Activated effector memory CD4-positive, alpha-beta T cell treated with anti-CD3 and anti-CD28 coated beads, Interleukin-2, amount 50 U/mL, for 16 hours (primary cell): ENCODE results near the gene LRRC4B.
"Not testable (repeated sequence)": the region's sequence is repeated elsewhere in the genome, so short reads cannot be mapped to it uniquely, and the experiment has no call there.

Experiments used
- DNase-seq: peaks from one replicate; pipeline ENCODE4 v3.0.0-alpha.2; 2020

Gene LRRC4B

GRCh38 chr19:50567882-50568727 is at the start of gene LRRC4B:
Gene LRRC4B, minus strand, starts transcription at chr19:50568435. Its CDS starts 19,597 bp downstream, at chr19:50548838.
- no peak for DNase-seq

- not testable (repeated sequence) for DNase-seq
Measured at GRCh38 chr19:50612504-50613404, 44.5 kb upstream of the LRRC4B start.

GRCh38 chr19:50607874-50608785 is 39.9 kb upstream of the LRRC4B start:
- peak; percentile 88 for DNase-seq

- no peak for DNase-seq
Measured at GRCh38 chr19:50607388-50607787, 39.2 kb upstream of the LRRC4B start.

GRCh38 chr19:50606059-50606836 is 38.0 kb upstream of the LRRC4B start:
- not testable (repeated sequence) for DNase-seq

- DNase-seq = not testable (repeated sequence)
Measured at GRCh38 chr19:50604264-50605073, 36.2 kb upstream of the LRRC4B start.

GRCh38 chr19:50602935-50603334 is 34.7 kb upstream of the LRRC4B start:
- DNase-seq = no peak

- no peak for DNase-seq
Measured at GRCh38 chr19:50602496-50602895, 34.3 kb upstream of the LRRC4B start.

- DNase-seq = no peak
Measured at GRCh38 chr19:50602089-50602422, 33.8 kb upstream of the LRRC4B start.

GRCh38 chr19:50601407-50602088 is 33.3 kb upstream of the LRRC4B start:
- DNase-seq = no peak

- no peak for DNase-seq
Measured at GRCh38 chr19:50599427-50599826, 31.2 kb upstream of the LRRC4B start.

- DNase-seq = no peak
Measured at GRCh38 chr19:50590191-50590590, 22.0 kb upstream of the LRRC4B start.

GRCh38 chr19:50581795-50582660 is 13.8 kb upstream of the LRRC4B start:
- not testable (repeated sequence) for DNase-seq

- DNase-seq = no peak
Measured at GRCh38 chr19:50580970-50581634, 12.9 kb upstream of the LRRC4B start.

GRCh38 chr19:50580240-50580639 is 12.0 kb upstream of the LRRC4B start:
- DNase-seq = no peak

- DNase-seq = not testable (repeated sequence)
Measured at GRCh38 chr19:50576769-50577168, 8.5 kb upstream of the LRRC4B start.

- no peak for DNase-seq
Measured at GRCh38 chr19:50573741-50574461, 5.7 kb upstream of the LRRC4B start.

GRCh38 chr19:50570997-50571396 is 2.8 kb upstream of the LRRC4B start:
- DNase-seq = no peak
